GM12864 (cell line): Measurements from ENCODE around the gene KLF7.

Source experiments
- DNase-seq: peaks from one replicate; pipeline ENCODE4 v3.0.0-alpha.2; 2011; ENCODE audit warnings: low read depth
- H3K4me3 ChIP-seq: 2 replicates; pipeline ENCODE4 v1.5.1; 2011; ENCODE audit warnings: mild to moderate bottlenecking, low read depth, low read length, control low read depth
- TF ChIP-seq, protein P1 (sequence below): IDR thresholded peaks from 2 replicates; pipeline ENCODE4 v1.5.1; 2011; ENCODE audit warnings: low read depth, mild to moderate bottlenecking, moderate library complexity, low read length, control low read depth, inconsistent platforms; ENCODE audit errors: missing control alignments

The KLF7 gene

GRCh38 chr2:207202645-207203044 lies 36.9 kb upstream of the KLF7 start:
- no peak for DNase-seq
- H3K4me3 ChIP-seq: no peak overlapping the region
- TF ChIP-seq, protein P1, sequence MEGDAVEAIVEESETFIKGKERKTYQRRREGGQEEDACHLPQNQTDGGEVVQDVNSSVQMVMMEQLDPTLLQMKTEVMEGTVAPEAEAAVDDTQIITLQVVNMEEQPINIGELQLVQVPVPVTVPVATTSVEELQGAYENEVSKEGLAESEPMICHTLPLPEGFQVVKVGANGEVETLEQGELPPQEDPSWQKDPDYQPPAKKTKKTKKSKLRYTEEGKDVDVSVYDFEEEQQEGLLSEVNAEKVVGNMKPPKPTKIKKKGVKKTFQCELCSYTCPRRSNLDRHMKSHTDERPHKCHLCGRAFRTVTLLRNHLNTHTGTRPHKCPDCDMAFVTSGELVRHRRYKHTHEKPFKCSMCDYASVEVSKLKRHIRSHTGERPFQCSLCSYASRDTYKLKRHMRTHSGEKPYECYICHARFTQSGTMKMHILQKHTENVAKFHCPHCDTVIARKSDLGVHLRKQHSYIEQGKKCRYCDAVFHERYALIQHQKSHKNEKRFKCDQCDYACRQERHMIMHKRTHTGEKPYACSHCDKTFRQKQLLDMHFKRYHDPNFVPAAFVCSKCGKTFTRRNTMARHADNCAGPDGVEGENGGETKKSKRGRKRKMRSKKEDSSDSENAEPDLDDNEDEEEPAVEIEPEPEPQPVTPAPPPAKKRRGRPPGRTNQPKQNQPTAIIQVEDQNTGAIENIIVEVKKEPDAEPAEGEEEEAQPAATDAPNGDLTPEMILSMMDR: no peak

DNA sequence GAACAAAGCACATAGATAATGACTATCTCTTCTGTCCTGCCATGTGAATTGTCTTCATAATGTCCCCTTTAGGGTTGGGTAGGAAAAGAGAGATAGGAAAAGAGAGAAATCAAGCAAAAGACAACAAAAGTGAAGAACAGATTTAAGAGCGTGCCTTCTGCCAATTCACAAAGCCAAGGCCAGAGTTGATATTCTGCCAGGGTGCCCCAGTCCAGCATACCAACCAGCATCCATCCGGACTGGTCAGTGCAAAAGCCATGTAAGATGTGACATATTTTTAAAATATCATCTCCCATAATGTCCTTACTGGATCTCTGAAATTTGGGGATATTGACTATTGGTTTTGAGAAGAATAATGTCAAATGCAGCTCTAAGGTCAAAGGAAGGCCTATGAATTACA lies 35.7 kb upstream of the KLF7 start:
- H3K4me3 ChIP-seq: no peak overlapping the region
- DNase-seq: no peak
- TF ChIP-seq, protein P1: no peak

DNA sequence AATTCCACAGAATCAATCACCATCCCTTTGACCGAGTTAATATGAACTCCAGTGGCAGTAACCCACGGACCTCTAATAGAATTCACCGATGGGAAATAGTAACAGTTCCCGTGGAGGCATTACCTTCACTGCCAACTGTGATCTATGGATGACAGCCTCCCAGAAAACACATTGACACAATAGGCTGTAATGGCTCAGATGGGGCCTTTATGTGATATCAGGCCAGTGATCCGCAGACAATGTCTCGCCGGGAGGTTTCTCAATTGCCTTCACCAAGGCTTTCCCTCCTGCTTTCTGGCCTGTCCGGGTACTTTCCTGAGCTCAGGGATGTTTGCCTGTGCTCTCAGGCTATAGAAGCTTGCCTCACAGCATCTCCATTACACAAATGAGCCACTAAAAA lies 34.4 kb upstream of the KLF7 start:
- H3K4me3 ChIP-seq: no peak overlapping the region
- TF ChIP-seq, protein P1: no peak
- DNase-seq: no peak

GRCh38 chr2:207194028-207194427 lies 28.3 kb upstream of the KLF7 start:
- TF ChIP-seq, protein P1: no peak
- DNase-seq: no peak
- no peak overlapping the region for H3K4me3 ChIP-seq

- TF ChIP-seq, protein P1: no peak
- DNase-seq: no peak
- no peak overlapping the region for H3K4me3 ChIP-seq
These were observed 23.1 kb upstream of the KLF7 start for GRCh38 chr2:207188626-207189419.

DNA sequence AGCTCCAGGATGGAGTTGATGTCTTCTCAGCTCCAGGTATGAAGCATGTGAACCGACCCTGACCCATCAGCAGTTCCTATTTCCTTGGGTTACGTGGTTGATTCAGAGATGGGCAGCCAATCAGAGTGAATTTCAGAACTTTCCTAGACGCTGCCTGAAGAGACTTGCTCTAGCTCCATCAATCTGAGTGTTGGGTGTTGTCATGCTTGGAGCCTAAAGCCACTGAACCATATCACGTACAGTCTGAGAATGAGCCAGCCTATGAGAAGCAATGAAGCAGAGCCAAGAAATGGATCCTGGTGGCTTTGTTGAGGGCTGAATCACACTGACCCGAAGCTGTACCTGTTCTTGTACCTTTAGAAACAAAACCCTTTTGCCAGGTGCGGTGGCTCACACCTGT lies 19.6 kb upstream of the KLF7 start:
- TF ChIP-seq, protein P1: no peak
- no peak for DNase-seq
- H3K4me3 ChIP-seq: no peak overlapping the region

- TF ChIP-seq, protein P1: no peak
- no peak for DNase-seq
- no peak overlapping the region for H3K4me3 ChIP-seq
These were observed 19.0 kb upstream of the KLF7 start for GRCh38 chr2:207184768-207185167.
